ENCODE data around the gene WBP1L. TPM values are rescaled to one million over a fixed set of nuclear protein-coding genes. Genes with fewer than 3 reads are reported as not detected.
"Not testable (repeated sequence)": the region's sequence is repeated elsewhere in the genome, so short reads cannot be mapped to it uniquely, and the experiment has no call there.

WBP1L gene
- polyA plus RNA-seq (ENCODE audit: insufficient read length in 4 of 4): 10 to 100 TPM; 44.0 to 51.3 (median 48.0) TPM

DNA sequence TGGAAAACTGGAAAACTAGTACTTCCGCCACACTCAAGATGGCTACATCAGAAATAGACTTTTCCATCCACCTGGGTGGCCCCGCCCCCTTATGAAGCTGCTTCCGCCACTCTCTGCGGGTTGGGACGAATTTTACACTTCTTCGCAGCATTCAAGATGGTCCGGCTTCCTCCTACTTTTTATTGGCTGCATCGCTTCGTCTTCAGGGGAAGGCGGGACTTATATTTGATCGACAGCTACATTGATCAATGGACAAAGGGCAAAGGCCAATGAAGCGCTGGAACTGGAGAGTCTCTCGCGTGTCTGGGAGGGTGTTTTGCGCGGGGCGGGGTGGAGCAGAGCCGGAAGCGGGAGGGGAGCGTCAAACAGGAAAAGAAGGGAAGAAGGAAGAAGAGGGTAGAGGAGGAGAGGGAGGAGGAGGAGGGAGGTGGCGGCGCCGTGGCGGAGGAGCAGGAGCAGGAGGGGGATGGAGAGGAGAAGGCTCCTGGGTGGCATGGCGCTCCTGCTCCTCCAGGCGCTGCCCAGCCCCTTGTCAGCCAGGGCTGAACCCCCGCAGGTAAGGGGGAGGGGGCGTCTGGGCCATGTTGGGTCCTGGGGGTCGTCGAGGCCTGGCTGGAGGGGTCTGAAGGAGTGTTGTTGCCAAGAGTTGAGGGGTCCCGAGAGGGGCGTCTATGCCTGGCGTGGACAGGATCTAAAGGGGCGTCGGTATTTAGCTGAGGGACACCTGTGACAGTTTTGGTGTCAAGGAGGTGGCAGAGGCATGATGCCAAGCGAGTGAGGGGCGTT, at the start of gene WBP1L:
Gene WBP1L, plus strand, starts transcription at position 361 of the 786 bp plus-strand sequence. Its CDS starts 106 bp downstream, at position 467.
- peak; percentile 96 to 99 (median 99) for DNase-seq (ENCODE audit: low read depth in 4 of 4, low spot score in 3 of 4)

GRCh38 chr10:102695401-102695800, 48.3 kb upstream of the WBP1L start:
- DNase-seq (ENCODE audit: low read depth in 4 of 4, low spot score in 3 of 4): not testable (repeated sequence)

- no peak for DNase-seq (ENCODE audit: low read depth in 4 of 4, low spot score in 3 of 4)
Measured at GRCh38 chr10:102696736-102697135, 47.0 kb upstream of the WBP1L start.

GRCh38 chr10:102698894-102699293, 44.9 kb upstream of the WBP1L start:
- DNase-seq (ENCODE audit: low read depth in 4 of 4, low spot score in 3 of 4): no peak

DNA sequence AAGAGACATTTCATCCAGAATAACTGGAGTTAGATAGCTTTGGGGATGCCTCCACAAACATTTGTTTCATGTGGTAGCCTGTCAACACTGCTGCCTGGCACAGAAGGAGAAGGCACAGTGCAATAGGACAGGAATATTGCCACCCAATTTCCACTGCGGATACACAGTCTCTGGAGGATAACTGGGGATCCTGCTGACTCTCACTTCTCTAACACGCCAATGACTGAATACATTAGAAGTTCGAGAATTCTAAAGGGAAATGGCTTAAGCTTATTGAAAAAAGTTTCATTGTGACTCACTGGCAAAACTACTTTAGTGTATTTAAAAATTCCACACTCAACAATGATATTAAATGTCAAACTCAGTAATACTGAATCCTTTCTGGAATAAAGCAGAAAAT, 42.5 kb upstream of the WBP1L start:
- DNase-seq (ENCODE audit: low read depth in 4 of 4, low spot score in 3 of 4): no peak

GRCh38 chr10:102701796-102702195, 42.0 kb upstream of the WBP1L start:
- no peak for DNase-seq (ENCODE audit: low read depth in 4 of 4, low spot score in 3 of 4)

DNA sequence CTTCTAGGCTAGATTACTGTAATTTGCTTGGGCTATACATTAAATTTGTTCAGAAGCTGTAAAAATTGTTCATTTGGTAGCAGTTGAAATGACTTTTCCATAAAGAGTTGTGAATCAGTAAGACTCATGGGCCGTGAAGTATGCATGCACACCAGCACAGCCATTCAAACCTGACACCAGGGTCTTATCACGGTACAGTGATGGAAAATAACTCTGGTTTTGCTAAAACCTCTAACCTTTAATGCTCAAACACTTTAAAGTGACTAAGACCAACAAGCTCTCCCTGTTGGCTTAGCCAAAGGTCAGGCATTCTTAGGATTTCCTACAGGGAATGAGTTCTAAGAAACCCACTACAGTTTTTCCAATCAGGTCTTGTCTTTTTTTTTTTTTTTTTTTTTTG, 41.0 kb upstream of the WBP1L start:
- no peak for DNase-seq (ENCODE audit: low read depth in 4 of 4, low spot score in 3 of 4)

GRCh38 chr10:102704915-102705314, 38.8 kb upstream of the WBP1L start:
- no peak for DNase-seq (ENCODE audit: low read depth in 4 of 4, low spot score in 3 of 4)

DNA sequence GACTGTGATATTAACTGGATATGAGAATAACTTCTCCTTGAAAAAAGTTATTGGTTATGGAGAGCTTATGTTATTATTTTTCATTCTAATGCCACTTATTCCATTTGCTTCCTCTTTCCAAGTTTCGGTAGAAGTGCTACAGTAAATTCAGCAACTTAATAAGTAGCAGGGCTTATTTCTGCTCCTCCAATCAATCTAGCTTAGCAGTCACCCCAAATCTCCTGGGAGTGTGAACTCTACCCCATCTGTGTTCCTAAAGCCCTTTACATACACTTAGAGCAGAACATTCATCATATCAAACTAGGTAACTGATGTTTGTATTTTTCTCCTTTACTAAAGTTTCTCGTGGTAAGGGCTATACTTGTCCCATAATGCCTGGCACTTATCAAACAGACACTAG, 38.2 kb upstream of the WBP1L start:
- no peak for DNase-seq (ENCODE audit: low read depth in 4 of 4, low spot score in 3 of 4)

DNA sequence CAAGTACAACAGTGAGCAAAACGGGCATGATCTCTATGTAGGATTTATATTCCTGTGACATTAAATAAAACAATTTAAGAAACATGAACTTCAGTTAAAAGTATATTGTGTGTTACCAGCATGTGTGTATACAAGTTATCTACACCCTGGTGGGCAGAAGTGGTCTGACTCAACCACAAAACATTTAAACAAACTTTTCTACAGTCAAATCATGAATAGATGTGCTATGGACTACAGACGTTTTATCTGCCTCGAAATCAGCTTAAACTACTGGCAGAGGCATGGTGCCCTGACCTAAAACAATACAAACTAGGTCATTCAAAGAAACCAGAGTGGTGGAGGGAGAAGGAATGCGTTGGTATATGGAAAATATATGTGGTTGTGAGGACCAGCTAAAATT, 33.1 kb upstream of the WBP1L start:
- DNase-seq (ENCODE audit: low read depth in 4 of 4, low spot score in 3 of 4): no peak

DNA sequence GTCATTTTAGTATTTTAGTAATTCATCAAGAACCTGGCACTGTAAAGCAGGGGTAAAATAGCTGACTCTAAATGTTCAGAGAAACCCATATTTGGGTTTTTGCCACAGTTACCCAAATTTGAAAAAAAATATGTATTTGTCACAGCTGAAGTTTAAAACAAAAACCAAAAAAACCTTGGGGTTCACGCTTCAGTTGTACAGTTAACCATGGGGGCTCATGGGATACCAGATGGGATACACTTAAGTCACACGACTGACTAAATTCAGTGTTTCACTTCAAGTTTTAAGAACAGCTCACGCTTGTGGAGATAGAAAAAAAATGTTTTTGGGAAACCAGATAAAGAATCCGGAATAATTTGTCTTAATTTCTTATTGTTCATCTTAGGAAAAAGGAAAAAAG, 31.7 kb upstream of the WBP1L start:
- no peak for DNase-seq (ENCODE audit: low read depth in 4 of 4, low spot score in 3 of 4)

- no peak for DNase-seq (ENCODE audit: low read depth in 4 of 4, low spot score in 3 of 4)
Measured at GRCh38 chr10:102712843-102713538, 30.8 kb upstream of the WBP1L start.

- no peak for DNase-seq (ENCODE audit: low read depth in 4 of 4, low spot score in 3 of 4)
Measured at GRCh38 chr10:102713539-102713813, 30.3 kb upstream of the WBP1L start.

GRCh38 chr10:102713814-102714620, 29.7 kb upstream of the WBP1L start, which contains the start of gene ARL3:
Gene ARL3, minus strand, starts transcription at chr10:102714397. Its CDS starts 122 bp downstream, at chr10:102714275.
- DNase-seq (ENCODE audit: low read depth in 4 of 4, low spot score in 3 of 4): peak; percentile 94 to 99 (median 98)

DNA sequence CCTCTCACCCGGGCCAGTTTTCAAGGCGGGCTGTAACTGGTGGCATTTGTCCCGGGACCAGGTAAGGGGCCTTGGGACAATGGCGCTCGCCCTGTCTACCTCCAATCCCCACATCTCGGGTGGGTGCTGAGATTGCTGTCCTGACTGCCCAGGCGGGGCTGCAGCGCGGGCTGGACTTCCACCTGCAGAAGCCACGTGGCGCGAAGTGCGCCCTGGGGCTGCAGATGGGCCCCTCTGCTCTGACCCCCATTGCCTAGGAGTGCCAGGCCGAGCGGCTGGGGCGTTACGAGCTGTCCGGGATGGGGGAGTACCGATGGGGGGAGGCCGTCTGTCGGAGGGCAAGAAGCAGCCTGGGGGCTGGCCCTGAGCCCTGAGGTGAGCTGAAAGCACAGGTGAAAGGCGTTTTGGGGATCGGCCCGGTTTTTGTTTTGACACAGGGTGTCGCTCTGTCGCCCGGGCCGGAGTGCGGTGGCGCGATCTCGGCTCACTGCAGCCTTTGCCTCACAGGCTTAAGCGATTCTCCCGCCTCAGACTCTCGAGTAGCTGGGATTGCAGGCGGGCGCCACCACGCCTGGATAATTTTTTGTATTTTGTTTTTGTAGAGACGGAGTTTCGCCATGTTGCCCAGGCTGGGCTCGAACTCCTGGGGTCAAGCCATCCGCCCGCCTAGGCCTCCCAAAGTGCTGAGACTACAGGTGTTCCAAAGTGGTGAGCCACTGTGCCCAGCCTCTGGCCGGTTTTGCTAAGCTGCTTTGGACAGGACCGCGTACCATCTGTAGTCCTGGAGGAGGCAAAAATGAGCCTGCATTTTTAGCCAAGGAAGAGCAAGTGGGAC, 28.9 kb upstream of the WBP1L start, which contains the start of gene SFXN2:
Gene SFXN2, plus strand, starts transcription at position 16 of the 835 bp plus-strand sequence. CDS start 12,001 bp downstream, outside the sequence.
- DNase-seq (ENCODE audit: low read depth in 4 of 4, low spot score in 3 of 4): no peak

GRCh38 chr10:102715880-102716279, 27.9 kb upstream of the WBP1L start:
- DNase-seq (ENCODE audit: low read depth in 4 of 4, low spot score in 3 of 4): no peak

DNA sequence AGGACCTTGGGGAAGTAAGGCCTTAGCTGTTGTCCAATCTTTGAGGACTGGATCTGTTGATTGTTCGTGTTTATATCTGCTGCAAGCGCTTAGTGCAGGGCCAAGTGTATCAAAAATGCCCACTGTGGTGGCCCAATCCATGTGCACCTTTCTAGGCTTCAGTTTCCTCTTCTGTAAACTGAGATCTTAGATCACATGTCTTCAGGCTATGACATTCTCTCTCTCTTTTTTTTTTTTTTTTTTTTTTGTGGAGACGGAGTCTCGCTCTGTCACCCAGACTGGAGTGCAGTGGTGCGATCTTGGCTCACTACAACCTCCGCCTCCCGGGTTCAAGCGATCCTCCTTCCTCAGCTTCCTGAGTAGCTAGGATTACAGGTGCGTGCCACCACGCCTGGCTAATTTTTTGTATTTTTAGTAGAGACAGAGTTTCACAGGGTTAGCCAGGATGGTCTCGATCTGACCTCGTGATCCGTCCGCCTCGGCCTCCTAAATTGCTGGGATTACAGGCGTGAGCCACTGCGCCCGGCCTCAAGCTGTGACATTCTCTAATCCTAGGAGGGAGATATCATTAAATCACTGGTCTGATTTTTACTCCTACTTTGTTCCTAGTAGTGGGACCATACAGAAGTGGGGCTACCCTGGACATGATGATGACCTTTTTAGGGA, 26.7 kb upstream of the WBP1L start:
- not testable (repeated sequence) for DNase-seq (ENCODE audit: low read depth in 4 of 4, low spot score in 3 of 4)

DNA sequence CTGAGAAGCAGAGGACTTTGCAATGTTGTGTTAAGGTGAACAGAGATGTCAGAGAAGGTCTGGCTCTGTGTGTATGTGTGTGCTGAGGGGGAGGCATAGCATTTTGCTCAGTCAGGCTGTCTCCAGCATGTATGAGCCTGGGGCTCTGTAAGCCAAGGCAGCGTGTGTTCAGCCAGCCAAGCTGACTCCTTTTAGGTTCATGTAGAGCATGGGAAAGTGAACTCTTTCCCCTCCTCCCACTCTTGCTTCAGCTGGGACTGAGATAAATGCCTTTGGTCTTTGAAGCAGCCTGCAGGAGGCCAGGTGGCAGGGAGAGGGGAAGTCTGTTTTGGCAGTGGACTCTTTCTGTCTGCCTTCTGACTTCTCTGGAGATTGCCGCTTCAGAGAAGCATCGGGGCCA, 25.5 kb upstream of the WBP1L start:
- peak in 2 of 4 donors; percentile 54 to 70 for DNase-seq (ENCODE audit: low read depth in 4 of 4, low spot score in 3 of 4)

DNA sequence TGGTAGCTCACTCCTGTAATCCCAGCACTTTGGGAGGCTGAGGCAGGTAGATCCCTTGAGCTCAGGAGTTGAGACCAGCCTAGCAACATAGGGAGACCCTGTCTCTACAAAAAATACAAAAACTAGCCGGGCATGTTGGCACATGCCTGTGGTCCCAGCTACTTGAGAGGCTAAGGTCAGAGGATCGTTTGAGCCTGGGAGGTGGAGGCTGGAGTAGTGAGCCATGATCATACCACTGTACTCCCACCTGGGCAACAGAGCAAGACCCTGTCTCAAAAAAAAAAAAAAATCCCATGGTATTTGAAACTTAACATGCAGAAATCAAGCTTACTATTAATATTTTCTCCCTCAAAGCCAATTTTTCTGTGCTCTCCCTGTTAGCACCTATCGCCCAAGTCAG, 23.4 kb upstream of the WBP1L start:
- no peak for DNase-seq (ENCODE audit: low read depth in 4 of 4, low spot score in 3 of 4)
